Urinary bladder (tissue), 4 donors: ENCODE measurements around the gene ATP13A3. TPM values are rescaled to one million over a fixed set of nuclear protein-coding genes. Genes with fewer than 3 reads are reported as not detected.
"Not testable (repeated sequence)": the region's sequence is repeated elsewhere in the genome, so short reads cannot be mapped to it uniquely, and the experiment has no call there.

Source experiments
- DNase-seq: peaks from one replicate; pipeline ENCODE4 v3.0.0-alpha.2; 2015; ENCODE audit errors: extremely low spot score
- H3K27ac ChIP-seq: one replicate; pipeline ENCODE4 v1.5.1; 2013; ENCODE audit warnings: low read depth, mild to moderate bottlenecking, moderate library complexity
- H3K36me3 ChIP-seq: one replicate; pipeline ENCODE4 v1.6.1; 2013; ENCODE audit warnings: mild to moderate bottlenecking, moderate library complexity; ENCODE audit not compliant: insufficient read depth
- H3K4me1 ChIP-seq: one replicate; pipeline ENCODE4 v1.6.1; 2013; ENCODE audit warnings: mild to moderate bottlenecking, moderate library complexity; ENCODE audit not compliant: insufficient read depth
- H3K4me3 ChIP-seq: one replicate; pipeline ENCODE4 v1.5.1; 2013; ENCODE audit warnings: low read depth, low read length
- WGBS: extraction: QIAGEN DNeasy Blood & Tissue Kit; methylation state at CpG from one replicate; pipeline ENCODE4 v1.1.7; 2013; 5-methylcytosine and 5-hydroxymethylcytosine counted together
- polyA plus RNA-seq: library from polyadenylated mRNA; stranded (reverse); fragments of 200-250 nt; gene quantifications from one replicate; pipeline ENCODE4 v1.2.3, GENCODE V29; 2013
- total RNA-seq: library from RNA; depleted of rRNA; stranded (reverse); fragments of >200 nt; gene quantifications from one replicate; pipeline ENCODE4 v1.2.3, GENCODE V29; 2014
- donor health status: healthy with polysubstance abuse.
- donor health status: healthy.

Gene ATP13A3
- total and polyA plus RNA-seq, 2 donors: 20.3 to 111 TPM

DNA sequence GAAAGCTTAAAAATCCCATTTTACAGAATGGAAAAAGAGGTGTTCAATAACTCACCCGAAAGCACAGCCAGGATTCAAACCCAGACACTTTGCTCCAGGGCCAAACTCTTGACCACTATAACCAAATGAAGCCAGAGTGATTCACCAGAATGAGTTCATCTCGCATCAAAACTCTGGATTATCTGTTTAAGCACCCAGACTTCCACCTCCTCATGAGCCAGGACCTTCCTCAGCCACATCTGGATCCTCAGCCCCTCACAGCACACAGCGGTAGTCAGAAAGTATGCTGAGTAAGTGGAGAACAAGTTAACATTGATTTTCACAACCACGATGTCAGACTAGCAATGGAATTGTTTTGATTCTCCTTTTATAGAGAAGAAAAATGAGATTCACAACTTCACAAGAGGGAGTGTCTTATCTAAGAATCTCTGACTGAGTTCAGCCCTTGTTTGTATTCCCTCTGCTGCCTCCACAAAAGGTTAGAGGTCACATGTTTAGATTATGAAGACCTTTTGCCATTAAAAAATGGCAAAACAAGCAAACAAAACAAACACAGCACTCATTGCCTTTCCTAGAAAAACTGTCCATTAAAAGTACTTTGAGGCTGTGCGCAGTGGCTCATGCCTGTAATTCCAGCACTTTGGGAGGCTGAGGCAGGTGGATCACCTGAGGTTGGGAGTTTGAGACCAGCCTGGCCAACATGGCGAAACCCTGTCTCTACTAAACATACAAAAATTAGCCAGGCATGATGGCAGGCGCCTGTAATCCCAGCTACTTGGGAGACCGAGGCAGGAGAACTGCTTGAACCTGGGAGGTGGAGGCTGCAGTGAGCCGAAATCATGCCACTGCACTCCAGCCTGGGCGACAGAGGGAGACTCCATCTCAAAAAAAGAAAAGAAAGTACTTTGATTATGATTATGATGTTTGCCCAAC lies 7.5 kb upstream of the ATP13A3 start:
- DNase-seq, H3K4me3 ChIP-seq, H3K36me3 ChIP-seq, H3K27ac ChIP-seq, H3K4me1 ChIP-seq: not testable (repeated sequence)
- WGBS: 73% methylated on average over 10 of the region's 10 CpGs

DNA sequence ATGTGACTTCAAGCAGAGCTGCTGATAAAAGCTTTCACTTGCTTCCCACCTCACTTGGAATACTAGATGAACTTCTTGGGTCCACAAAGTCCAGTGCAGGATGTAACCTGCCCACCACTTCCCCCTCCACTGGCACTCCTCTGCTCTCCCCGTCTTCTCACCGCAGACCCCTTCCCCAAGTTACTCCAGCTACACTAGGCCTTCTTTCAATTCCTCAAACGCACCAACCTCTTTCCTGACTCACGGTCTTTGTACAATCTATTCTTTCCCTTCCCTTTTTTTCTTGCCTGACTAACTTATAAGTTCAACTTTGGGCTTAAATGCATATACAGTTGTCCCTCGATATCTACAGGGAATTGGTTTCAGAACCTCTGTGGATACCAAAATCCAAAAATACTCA lies 5.2 kb upstream of the ATP13A3 start:
- Histone ChIP-seq H3K4me3 (no peak overlapping the region), H3K36me3 (no peaks in the 10 kb centered on the region), H3K27ac (no peak overlapping the region), H3K4me1 (no peaks in the 10 kb centered on the region)
- DNase-seq: no peak
- 87% methylated on average over 5 of the region's 5 CpGs for WGBS

DNA sequence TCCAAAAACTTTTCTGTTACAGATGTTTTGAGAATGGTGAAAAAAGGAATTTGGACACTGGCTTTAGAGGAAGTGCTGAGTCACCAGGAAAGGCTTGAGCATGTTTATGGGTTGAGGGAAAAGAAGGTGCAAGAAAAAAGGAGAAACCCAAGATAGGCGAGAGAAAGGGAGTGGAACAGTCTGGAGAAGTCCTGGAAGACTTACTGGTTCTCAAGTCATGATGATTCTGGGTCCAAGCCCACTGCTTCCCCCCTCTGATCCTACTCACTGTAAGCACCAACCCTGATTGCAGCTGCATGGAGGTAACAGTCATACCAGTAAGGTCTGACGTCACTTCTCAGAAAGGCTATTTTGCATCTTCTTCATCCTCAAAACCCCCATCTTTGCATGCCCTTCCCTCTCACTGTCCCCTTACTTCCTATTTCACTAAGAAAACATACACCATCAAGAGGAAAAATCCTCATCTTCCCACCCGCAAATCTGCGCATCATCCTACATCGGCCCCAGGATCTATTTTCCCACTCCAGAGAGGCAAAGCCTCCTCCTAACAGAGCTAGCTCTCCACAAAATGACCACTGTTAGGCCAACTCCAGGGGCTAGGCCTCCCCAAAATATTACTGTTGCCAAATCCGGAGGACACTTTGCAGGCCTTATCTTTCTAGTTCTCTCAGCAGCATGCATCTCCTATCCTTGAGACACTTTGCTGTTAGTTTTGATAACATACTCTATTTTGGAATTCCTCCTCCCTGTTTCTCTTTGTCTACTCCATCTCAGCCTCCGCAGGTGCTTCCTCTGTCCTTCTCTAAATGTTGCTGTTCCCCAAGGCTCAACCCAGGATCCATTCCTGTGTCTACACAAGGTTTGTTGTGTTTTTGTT lies 3.2 kb upstream of the ATP13A3 start:
- Histone ChIP-seq H3K27ac (no peak overlapping the region), H3K4me1 (no peaks in the 10 kb centered on the region), H3K4me3 (no peak overlapping the region), H3K36me3 (no peaks in the 10 kb centered on the region)
- DNase-seq: no peak
- WGBS: 86% methylated on average over 7 of the region's 7 CpGs

DNA sequence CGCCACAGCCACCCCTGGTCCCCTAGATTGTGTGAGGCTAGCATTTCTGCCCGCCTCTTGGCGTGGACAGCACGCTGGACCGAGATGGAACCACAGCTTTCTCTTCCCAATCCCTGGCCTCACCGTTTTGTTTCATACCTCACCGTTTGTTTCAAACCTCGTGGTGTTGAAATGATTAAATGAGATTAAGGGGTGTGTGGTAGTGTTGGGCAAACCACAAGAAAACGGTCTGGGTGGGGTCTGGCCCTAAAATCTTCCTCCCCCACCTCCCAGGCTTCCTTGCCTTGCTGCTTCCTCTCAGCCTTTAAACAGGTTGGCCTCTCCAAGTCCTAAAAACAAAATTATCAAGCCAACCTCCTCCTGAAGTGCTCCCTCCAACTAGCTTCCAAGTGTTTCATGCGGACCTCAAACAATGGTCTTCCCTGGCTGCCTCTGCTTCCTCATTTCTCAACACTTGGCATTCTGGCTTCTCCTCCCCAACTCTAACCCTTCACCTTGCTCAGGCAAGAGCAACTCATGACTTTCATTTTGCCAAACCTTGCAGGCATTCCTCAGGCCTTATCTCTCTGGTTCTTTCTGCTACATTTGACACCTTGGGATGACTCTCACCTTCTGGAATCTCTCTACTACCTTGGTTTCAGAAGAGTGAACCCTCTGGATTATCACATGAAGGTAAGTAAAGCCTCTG lies 1.4 kb upstream of the ATP13A3 start:
- WGBS: 79% methylated on average over 10 of the region's 10 CpGs
- H3K27ac ChIP-seq: no peak overlapping the region
- H3K36me3 ChIP-seq: no peaks in the 10 kb centered on the region
- H3K4me1 ChIP-seq: no peaks in the 10 kb centered on the region
- H3K4me3 ChIP-seq: no peak overlapping the region
- no peak for DNase-seq

DNA sequence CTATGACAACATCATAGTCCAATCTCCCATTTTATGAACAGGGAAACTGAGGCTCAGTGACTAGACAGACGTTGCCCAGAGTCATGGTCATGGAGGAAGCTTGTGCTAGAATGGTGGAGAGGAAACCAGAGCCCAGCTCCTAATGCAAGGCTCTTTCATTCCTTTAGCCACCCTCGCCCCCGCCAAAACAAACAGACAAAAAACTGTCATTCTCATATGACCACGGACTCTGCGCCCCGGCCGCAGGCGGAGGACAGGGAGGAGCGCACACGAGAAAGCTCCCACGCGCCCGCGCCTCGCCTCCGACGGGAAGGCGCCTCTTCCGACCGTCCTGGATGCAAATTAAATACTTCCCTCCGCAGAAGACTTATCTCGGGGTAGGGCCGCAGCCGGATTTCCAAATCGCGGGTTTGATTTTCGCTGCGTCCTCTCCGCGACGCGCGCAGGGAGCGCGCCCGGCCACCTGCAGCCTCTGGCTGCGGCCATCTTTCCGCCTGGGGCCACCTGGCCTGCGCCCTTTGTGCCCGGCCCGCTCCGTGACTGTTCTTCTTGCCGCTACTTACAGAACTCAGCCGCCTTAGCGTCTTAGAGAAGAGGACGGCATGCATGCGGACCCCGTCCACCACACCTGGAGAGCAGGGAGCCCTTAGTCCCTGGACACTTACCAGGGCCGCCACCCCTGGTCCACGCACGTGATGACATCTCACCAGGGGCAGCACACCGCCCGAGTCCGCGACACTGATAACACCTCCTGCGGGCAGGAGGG lies 670 bp upstream of the ATP13A3 start:
- peak overlapping the region; percentile 95 for H3K4me3 ChIP-seq
- no peak overlapping the region for H3K27ac ChIP-seq
- H3K4me1 ChIP-seq: no peaks in the 10 kb centered on the region
- no peaks in the 10 kb centered on the region for H3K36me3 ChIP-seq
- WGBS: 15% methylated on average over 56 of the region's 56 CpGs
- DNase-seq: no peak

DNA sequence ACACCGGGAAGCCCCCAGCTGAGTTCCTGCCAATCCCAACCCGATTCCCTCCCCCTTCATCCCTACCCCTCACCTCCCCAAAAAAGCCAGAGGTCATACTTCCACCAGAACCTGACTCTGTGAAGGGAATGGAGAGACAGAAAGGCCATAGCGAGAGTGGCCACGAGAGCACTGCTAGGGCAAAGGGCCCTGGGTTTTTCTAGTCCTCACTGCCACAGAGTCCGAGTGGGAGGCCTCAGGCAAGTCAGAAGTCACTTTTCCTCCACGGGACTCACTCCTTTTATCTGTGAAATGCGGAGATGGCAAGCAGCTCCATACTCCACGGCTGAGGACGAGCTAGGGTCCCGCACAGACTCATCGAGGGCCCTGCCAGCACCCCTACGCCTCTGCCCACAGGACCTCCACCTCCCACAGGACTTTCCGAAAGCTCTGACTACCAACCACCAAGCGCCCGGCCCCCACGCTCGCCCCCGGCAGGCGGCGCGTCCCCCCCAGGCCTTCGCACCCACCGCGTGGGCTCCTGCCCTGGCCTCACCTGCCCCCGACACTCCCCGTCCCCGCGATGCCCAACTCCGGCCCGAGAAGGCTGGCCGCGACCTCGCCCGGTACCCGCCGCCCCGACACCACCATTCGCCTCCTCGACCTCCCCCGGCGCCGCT lies 792 bp downstream of the ATP13A3 start:
- Histone ChIP-seq H3K4me1 (no peaks in the 10 kb centered on the region), H3K36me3 (no peaks in the 10 kb centered on the region), H3K4me3 (peak overlapping the region; percentile 95), H3K27ac (peak overlapping the region; percentile 70)
- under 1% methylated on average over 42 of the region's 42 CpGs for WGBS
- DNase-seq: no peak

DNA sequence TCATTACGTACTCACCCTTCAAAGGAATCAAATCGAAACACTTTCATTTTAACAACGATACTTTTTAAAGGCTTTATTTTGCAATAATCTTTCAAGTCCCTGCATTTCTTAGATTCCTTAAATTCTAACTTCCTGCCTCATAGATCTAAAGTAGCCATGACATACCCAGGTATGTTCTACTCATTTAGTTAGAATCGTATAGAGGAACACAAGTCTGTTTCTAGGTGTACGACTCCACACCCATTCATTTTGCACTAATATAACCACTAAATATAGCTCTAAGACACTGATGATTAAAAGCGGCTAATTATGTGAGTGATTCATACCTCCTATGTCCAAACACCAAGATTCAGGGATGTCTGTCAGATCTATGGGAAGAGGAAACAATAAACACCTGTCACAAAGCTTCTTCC lies 1.3 kb downstream of the ATP13A3 start:
- H3K4me1 ChIP-seq: no peaks in the 10 kb centered on the region

DNA sequence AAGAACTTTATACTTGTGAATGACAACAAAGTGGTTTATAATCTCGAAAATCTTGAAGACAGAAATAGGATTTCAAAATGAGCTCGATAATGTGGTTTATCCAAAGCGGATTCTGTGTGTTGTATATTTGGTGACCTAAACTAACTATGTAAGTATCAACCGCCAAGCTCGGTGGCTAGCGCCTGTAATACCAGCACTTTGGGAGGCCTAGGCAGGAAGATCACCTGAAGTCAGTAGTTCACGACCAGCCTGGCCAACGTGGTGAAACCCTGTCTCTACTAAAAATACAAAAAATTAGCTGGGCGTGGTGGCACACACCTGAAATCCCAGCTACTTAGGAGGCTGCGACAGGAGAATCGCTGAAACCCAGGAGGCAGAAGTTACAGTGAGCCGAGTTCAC lies 2.2 kb downstream of the ATP13A3 start:
- WGBS: 94% methylated on average over 12 of the region's 12 CpGs
- Histone ChIP-seq H3K4me3 (no peak overlapping the region), H3K36me3 (no peaks in the 10 kb centered on the region), H3K27ac (no peak overlapping the region), H3K4me1 (no peaks in the 10 kb centered on the region)
- no peak for DNase-seq

More for the DNA sequence above, 1.3 kb downstream of the ATP13A3 start:
- no peak for DNase-seq
- H3K36me3 ChIP-seq: no peaks in the 10 kb centered on the region
- 28% methylated on average over 6 of the region's 6 CpGs for WGBS
- H3K4me3 ChIP-seq: peak overlapping the region; percentile 95
- H3K27ac ChIP-seq: no peak overlapping the region

DNA sequence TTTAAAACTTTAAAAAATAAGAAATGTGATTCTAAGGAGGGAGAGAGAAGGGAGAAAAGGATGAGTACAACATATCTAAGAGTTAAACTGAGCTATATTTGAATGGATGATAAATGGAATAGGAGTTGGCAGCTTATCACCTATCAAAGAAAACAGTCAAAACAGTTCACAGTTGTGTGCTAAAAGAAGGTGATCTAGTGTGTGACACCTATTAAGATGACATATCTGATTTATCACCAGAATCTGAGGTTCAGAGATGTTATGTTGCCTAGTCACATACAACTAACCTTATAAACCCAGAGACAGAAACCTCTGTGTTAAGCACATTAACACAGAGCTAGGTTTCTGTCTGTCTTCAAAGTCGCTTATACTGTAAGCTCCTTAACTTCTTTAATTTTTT lies 3.0 kb downstream of the ATP13A3 start:
- no peaks in the 10 kb centered on the region for H3K4me1 ChIP-seq
- no peak overlapping the region for H3K4me3 ChIP-seq
- 99% methylated on average over 1 of the region's 1 CpG for WGBS

DNA sequence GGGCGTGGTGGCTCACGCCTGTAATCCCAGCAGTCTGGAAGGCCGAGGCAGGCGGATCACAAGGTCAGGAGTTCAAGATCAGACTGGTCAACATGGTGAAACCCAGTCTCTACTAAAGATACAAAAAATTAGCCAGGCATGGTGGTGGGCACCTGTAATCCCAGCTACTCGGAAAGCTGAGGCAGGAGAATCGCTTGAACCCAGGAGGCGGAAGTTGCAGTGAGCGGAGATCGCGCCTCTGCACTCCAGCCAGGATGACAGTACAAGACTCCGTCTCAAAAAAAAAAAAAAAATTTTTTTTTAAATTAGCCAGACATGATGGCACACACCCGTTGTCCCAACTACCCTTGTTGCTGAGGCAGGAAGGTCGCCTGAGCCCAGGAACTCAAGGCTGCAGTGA lies 4.0 kb downstream of the ATP13A3 start:
- not testable (repeated sequence) for H3K27ac ChIP-seq, H3K4me1 ChIP-seq, H3K36me3 ChIP-seq, H3K4me3 ChIP-seq, DNase-seq
- WGBS: 93% methylated on average over 13 of the region's 13 CpGs

More for the DNA sequence above, 3.0 kb downstream of the ATP13A3 start:
- Histone ChIP-seq H3K36me3 (no peaks in the 10 kb centered on the region), H3K27ac (no peak overlapping the region)
- DNase-seq: no peak

DNA sequence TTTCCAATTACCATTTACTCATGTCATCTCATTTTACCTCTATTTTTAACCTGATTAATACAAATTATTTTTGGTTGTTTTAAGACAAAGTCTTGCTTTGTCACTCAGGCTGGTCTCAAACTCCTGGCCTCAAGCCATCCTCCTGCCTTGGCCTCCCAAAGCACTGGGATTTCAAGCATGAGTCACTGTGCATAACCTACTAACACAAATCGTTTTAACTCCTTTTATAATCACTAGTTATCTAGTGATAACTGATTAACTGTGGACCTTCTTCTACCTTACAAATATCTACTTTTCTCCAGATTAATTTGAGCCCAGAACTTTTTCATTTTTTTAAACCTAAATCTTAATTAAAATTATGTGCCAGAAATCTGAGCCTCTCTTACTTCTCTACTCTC lies 4.6 kb downstream of the ATP13A3 start:
- no peak overlapping the region for H3K4me3 ChIP-seq
- no peak for DNase-seq
- H3K4me1 ChIP-seq: no peaks in the 10 kb centered on the region
- no peak overlapping the region for H3K27ac ChIP-seq
- WGBS: 39% methylated on average over 1 of the region's 1 CpG
- H3K36me3 ChIP-seq: no peaks in the 10 kb centered on the region

DNA sequence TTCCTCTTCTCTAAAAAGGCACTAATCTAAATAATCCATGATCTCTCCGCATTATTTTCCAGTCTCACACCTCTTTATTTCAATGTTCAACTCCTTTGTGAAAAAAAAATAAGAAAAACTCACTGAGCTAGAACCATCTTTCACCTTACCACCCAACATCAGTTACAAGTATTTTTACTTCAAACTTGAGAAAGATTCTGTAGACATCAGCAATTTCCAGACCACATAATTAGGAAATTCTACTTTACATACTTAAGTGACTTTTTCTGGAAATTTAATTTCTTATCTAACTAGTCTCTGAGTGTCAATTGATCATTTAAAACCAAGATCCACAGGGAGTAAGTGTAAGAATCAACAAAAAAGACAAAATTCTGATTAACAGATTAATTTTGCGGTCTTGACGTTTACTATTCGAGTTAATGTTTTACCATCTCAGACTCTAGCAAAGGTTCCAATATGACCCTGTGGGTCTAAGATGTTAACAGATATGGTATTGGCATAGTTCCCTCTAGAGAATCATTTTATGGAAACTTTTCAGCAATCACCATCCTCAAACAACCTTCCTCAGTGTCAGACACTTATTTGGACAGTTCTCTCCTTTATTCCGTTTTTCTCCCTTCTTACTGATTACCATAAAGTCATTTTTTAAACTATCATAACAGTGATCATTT lies 5.1 kb downstream of the ATP13A3 start:
- no peak overlapping the region for H3K4me3 ChIP-seq
- H3K4me1 ChIP-seq: no peaks in the 10 kb centered on the region
- no peak for DNase-seq
- H3K36me3 ChIP-seq: no peaks in the 10 kb centered on the region
- no peak overlapping the region for H3K27ac ChIP-seq
- WGBS: 87% methylated on average over 5 of the region's 5 CpGs
